Activated CD4-positive, alpha-beta T cell treated with anti-CD3 and anti-CD28 coated beads for 24 hours (primary cell): ENCODE data around the gene DDIT3.
"Not testable (repeated sequence)": the region's sequence is repeated elsewhere in the genome, so short reads cannot be mapped to it uniquely, and the experiment has no call there.

Experiments
- DNase-seq, 2 donors: peaks; one replicate each; pipeline ENCODE4 v3.0.0-alpha.2; 2020; ENCODE audit warnings: low read depth in 2 of 2

DDIT3 gene

GRCh38 chr12:57513266-57513665 lies 7.0 kb downstream of the DDIT3 start:
- no peak for DNase-seq

GRCh38 chr12:57512665-57513064 lies 7.6 kb downstream of the DDIT3 start:
- no peak for DNase-seq

GRCh38 chr12:57511588-57512325 lies 8.6 kb downstream of the DDIT3 start:
- DNase-seq, result no peak

GRCh38 chr12:57511161-57511560 lies 9.2 kb downstream of the DDIT3 start:
- DNase-seq, result no peak

GRCh38 chr12:57507796-57508195 lies 12.5 kb downstream of the DDIT3 start:
- not testable (repeated sequence) for DNase-seq

DNA sequence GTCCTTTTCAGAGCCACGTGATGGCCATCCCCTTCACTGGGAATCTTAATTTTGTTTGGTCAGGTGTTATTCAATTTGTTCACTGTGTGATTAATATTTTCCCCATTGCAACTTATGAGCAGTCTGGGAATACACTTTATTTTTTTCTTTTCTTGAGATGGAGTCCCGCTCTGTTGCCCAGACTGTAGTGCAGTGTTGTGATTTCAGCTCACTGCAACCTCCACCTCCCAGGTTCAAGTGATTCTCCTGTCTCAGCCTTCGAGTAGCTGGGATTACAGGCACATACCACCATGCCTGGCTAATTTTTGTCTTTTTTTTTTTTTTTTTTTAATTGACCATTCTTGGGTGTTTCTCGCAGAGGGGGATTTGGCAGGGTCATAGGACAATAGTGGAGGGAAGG lies 13.8 kb downstream of the DDIT3 start:
- DNase-seq, result not testable (repeated sequence)

DNA sequence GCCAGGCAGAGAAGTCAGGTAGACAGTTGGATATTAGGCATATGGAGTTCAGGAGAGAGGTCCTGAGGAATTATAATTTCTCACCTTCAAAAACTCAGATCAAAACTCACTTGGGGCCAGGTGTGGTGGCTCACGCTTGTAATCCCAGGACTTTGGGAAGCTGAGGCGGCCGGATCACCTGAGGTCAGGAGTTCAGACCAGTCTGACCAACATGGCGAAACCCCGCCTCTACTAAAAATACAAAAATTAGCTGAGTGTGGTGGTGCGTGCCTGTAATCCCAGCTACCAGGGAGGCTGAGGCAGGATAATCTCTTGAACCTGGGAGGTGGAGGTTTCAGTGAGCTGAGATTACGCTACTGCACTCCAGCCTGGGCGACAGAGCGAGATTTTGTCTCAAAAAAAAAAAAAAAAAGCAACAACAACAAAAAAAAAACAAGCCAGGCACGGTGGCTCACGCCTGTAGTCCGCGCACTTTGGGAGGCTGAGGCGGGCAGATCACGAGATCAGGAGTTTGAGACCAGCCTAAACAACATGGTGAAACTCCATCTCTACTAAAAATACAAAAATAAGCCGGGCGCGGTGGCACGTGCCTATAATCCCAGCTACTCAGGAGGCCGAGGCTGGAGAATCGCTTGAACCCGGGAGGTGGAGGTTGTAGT lies 17.9 kb downstream of the DDIT3 start:
- not testable (repeated sequence) for DNase-seq

GRCh38 chr12:57500213-57500612 lies 20.1 kb downstream of the DDIT3 start:
- no peak for DNase-seq

DNA sequence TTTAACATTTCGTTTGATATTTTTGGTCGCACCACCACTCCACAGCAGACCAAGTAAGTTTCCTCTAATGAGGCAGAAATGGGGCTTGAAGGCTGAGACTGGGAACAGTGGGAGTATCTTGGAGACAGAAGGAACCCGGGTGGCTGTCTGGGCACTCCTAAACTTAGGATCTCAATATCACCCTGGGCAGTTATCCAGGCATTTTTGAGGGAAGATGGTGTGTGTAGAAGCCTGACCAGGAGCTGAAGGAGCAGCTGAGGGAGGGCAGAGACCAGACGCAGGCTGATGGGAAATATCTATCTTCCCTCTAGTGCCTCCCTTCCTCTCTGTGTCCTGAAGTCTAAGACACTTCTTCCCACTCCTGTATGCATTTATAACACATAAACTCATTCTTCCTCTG lies 21.7 kb downstream of the DDIT3 start:
- no peak for DNase-seq

DNA sequence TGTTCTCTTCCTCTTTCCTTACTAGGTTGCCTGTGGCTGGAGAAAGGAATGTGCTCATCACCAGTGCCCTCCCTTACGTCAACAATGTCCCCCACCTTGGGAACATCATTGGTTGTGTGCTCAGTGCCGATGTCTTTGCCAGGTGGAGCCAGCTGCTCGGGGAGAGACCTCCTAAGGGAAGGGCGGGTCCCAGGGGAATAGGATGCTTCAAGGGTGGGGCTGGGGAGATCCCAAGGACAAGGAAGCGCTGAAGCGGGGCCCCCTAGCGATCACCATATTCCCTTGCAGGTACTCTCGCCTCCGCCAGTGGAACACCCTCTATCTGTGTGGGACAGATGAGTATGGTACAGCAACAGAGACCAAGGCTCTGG lies 22.2 kb downstream of the DDIT3 start:
- DNase-seq, result no peak

GRCh38 chr12:57497223-57498131 lies 22.8 kb downstream of the DDIT3 start:
- DNase-seq, result no peak

DNA sequence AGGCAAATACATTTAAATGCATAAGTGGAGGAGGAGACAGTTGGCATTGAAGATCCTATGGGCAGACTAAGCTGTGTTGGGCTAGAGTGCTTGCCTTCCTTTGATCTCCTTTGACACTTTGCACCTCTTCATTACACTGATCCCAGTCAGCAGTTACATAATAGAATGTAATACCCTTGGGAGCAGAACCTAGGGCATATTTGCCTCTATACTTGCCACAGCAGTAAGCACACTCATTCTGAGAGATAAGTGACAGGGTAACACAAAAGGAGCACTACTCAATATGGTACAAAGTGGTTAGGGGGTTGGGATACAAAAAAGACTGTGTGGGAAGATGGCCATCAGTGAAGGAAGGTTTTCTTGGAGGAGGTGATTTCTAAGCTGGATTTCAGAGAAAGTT lies 23.5 kb downstream of the DDIT3 start:
- no peak for DNase-seq

DNA sequence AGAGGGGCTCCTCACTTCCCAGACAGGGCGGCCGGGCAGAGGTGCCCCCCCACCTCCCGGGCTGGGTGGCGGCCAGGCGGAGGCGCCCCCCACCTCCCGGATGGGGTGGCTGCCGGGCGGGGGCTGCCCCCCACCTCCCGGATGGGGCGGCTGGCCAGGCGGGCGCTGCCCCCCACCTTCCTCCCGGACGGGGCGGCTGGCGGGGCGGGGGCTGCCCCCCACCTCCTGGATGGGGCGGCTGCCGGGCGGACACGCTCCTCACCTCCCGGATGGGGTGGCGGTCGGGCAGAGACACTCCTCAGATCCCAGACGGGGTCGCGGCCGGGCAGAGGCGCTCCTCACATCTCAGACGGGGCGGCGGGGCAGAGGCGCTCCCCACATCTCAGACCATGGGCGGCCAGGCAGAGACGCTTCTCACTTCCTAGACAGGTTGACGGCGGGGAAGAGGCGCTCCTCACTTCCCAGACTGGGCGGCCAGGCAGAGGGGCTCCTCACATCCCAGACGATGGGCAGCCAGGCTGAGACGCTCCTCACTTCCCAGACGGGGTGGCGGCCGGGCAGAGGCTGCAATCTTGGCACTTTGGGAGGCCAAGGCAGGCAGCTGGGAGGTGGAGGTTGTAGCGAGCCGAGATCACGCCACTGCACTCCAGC lies 25.1 kb downstream of the DDIT3 start:
- DNase-seq, result not testable (repeated sequence)

- DNase-seq, result no peak
Measured at GRCh38 chr12:57491393-57492280, 28.7 kb downstream of the DDIT3 start.

DNA sequence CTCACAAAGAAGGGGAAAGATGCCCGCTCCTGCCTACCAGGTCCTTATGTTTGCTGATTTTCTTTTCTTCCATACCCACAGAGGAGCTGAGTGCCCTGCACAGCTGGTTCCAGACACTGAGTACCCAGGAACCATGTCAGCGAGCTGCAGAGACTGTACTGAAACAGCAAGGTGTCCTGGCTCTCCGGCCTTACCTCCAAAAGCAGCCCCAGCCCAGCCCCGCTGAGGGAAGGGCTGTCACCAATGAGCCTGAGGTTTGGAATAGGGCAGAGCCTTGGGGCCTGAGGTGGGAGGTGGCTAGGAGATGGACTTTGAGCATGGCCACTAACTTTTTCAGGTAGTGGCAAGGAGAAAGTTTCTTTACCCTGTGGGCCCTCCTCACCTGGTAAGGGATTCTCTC lies 30.2 kb downstream of the DDIT3 start:
- no peak for DNase-seq

GRCh38 chr12:57489157-57489641 lies 31.1 kb downstream of the DDIT3 start:
- no peak for DNase-seq

GRCh38 chr12:57488402-57489156 lies 31.7 kb downstream of the DDIT3 start:
- DNase-seq, result no peak

DNA sequence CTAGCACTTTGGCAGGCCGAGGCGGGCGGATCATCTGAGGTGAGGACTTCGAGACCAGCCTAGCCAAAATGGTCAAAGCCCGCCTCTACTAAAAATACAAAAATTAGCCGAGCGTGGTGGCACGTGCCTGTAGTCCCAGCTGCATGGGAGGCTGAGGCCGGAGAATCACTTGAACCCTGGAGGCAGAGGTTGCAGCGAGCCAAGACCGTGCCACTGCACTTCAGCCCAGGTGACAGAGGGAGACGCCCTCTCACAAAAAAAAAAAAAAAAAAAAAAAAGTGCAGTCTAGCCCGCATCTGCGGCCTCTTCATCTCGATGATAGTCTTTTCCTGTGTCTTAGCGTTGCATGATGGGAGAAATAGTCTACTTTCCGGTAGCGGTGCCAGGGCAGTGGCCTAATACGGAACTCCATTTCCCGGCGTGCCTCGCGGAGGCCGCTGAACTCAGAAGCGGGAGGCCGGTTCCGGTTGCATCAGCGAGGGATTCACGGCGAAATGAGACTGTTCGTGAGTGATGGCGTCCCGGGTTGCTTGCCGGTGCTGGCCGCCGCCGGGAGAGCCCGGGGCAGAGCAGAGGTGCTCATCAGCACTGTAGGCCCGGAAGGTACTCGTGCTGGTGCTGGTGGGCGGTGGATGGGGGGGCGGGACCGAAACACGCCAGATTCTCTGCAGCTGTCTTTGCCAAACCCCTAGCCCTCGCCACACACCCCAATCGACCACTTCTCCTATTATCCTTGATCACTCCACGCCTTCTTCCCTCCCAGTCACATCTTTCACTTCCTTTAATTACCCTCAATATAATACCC lies 32.5 kb downstream of the DDIT3 start, which contains the start of gene MARS1:
Gene MARS1, plus strand, starts transcription at position 472 of the 805 bp plus-strand sequence. Its CDS starts 23 bp downstream, at position 495.
- peak; percentile 83 to 86 for DNase-seq

GRCh38 chr12:57487055-57487596 lies 33.2 kb downstream of the DDIT3 start:
- no peak for DNase-seq
